Measurements from ENCODE around the gene BBIP1.

GRCh38 chr10:110873951-110874350 lies 45.0 kb downstream of the BBIP1 start:
- TF ChIP-seq ZNF274 (IDR thresholded peaks at IDR 0.05; ENCODE audit: low read depth, low read length) (no peak), SUZ12 (IDR thresholded peaks at IDR 0.05; ENCODE audit: extremely low read depth, insufficient read depth, insufficient read length) (no peak)

All from NT2/D1 (cell line).